Activated T-cell treated with anti-CD3 and anti-CD28 coated beads for 4 hours (primary cell): Measurements from ENCODE around the gene CD164L2.

Source experiments
- DNase-seq: peaks from one replicate; pipeline ENCODE4 v3.0.0-alpha.2; 2020

CD164L2 gene

GRCh38 chr1:27361044-27361402 lies 22.1 kb downstream of the CD164L2 start:
- DNase-seq = no peak

- no peak for DNase-seq
These were observed 22.7 kb downstream of the CD164L2 start for GRCh38 chr1:27360159-27361043.

- DNase-seq = no peak
These were observed 23.3 kb downstream of the CD164L2 start for GRCh38 chr1:27359822-27360158.

GRCh38 chr1:27358928-27359313 lies 24.2 kb downstream of the CD164L2 start:
- DNase-seq = no peak

GRCh38 chr1:27358038-27358927 lies 24.9 kb downstream of the CD164L2 start:
- DNase-seq = no peak

- DNase-seq = peak; percentile 75
These were observed 25.7 kb downstream of the CD164L2 start for GRCh38 chr1:27357281-27358037.

- DNase-seq = no peak
These were observed 26.4 kb downstream of the CD164L2 start for GRCh38 chr1:27356619-27357280.

GRCh38 chr1:27356277-27356618 lies 26.9 kb downstream of the CD164L2 start:
- no peak for DNase-seq

- no peak for DNase-seq
These were observed 27.4 kb downstream of the CD164L2 start for GRCh38 chr1:27355683-27356082.

- no peak for DNase-seq
These were observed 29.5 kb downstream of the CD164L2 start for GRCh38 chr1:27353629-27354028.

- no peak for DNase-seq
These were observed 30.0 kb downstream of the CD164L2 start for GRCh38 chr1:27353166-27353565.

GRCh38 chr1:27351541-27352107 lies 31.5 kb downstream of the CD164L2 start:
- DNase-seq = no peak

- no peak for DNase-seq
These were observed 32.2 kb downstream of the CD164L2 start for GRCh38 chr1:27350663-27351540.

- no peak for DNase-seq
These were observed 33.1 kb downstream of the CD164L2 start for GRCh38 chr1:27349784-27350662.

GRCh38 chr1:27348861-27349783 lies 34.0 kb downstream of the CD164L2 start:
- DNase-seq = no peak

- no peak for DNase-seq
These were observed 36.0 kb downstream of the CD164L2 start for GRCh38 chr1:27346991-27347624.

- DNase-seq = no peak
These were observed 36.8 kb downstream of the CD164L2 start for GRCh38 chr1:27346357-27346756.

GRCh38 chr1:27345272-27345671 lies 37.9 kb downstream of the CD164L2 start:
- no peak for DNase-seq

- no peak for DNase-seq
These were observed 39.5 kb downstream of the CD164L2 start for GRCh38 chr1:27343639-27344025.
